Measurements from ENCODE around the gene SCN1A. TPM values are rescaled to one million over a fixed set of nuclear protein-coding genes. Genes with fewer than 3 reads are reported as not detected.

Gene SCN1A
- total RNA-seq, 1 donor from 2014 or later, result not detected

DNA sequence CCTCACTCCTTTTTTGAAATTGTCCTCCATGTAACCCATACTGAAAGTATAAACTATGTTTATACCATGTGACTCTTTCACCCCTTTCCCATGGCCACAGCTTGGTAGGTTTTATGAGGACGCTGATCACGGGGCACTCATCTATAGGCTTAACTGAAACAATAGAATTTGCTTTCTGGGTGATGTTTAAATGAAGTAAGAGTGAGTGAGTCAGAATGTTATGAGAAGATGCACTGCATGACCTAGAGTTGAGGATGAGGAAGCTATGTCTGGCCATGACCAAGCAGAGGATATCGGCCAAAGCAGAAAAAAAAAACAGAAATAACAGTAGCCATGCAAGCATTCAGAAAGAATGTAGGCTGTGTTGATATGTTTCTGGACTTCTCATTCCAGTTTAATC lies 34.9 kb downstream of the SCN1A start:
- H3K36me3 Mint-ChIP-seq (ENCODE audit: unreplicated experiment), result no peaks in the 10 kb centered on the region
- DNase-seq (ENCODE audit: extremely low spot score, unreplicated experiment), result no peak
- no peaks in the 10 kb centered on the region for H3K9me3 Mint-ChIP-seq (ENCODE audit: unreplicated experiment)
- H3K27ac Mint-ChIP-seq (ENCODE audit: unreplicated experiment), result no peak overlapping the region
- peaks cover 4% of the 10 kb centered on the region for H3K4me1 Mint-ChIP-seq (ENCODE audit: unreplicated experiment)
- no peak for TF ChIP-seq CTCF (IDR thresholded peaks at IDR 0.05)
- H3K4me3 Mint-ChIP-seq (ENCODE audit: unreplicated experiment), result no peak overlapping the region
- no peaks in the 10 kb centered on the region for H3K27me3 Mint-ChIP-seq (ENCODE audit: unreplicated experiment)

GRCh38 chr2:166091439-166091838 lies 36.4 kb downstream of the SCN1A start:
- no peak for TF ChIP-seq CTCF (IDR thresholded peaks at IDR 0.05)
- H3K27ac Mint-ChIP-seq (ENCODE audit: unreplicated experiment), result no peak overlapping the region
- H3K9me3 Mint-ChIP-seq (ENCODE audit: unreplicated experiment), result no peaks in the 10 kb centered on the region
- DNase-seq (ENCODE audit: extremely low spot score, unreplicated experiment), result no peak
- H3K4me1 Mint-ChIP-seq (ENCODE audit: unreplicated experiment), result peaks cover 4% of the 10 kb centered on the region
- H3K4me3 Mint-ChIP-seq (ENCODE audit: unreplicated experiment), result no peak overlapping the region
- H3K27me3 Mint-ChIP-seq (ENCODE audit: unreplicated experiment), result no peaks in the 10 kb centered on the region
- no peaks in the 10 kb centered on the region for H3K36me3 Mint-ChIP-seq (ENCODE audit: unreplicated experiment)

GRCh38 chr2:166090908-166091307 lies 36.9 kb downstream of the SCN1A start:
- no peaks in the 10 kb centered on the region for H3K27me3 Mint-ChIP-seq (ENCODE audit: unreplicated experiment)
- no peak overlapping the region for H3K4me3 Mint-ChIP-seq (ENCODE audit: unreplicated experiment)
- no peaks in the 10 kb centered on the region for H3K36me3 Mint-ChIP-seq (ENCODE audit: unreplicated experiment)
- no peaks in the 10 kb centered on the region for H3K9me3 Mint-ChIP-seq (ENCODE audit: unreplicated experiment)
- no peak for DNase-seq (ENCODE audit: extremely low spot score, unreplicated experiment)
- no peak for TF ChIP-seq CTCF (IDR thresholded peaks at IDR 0.05)
- peaks cover 4% of the 10 kb centered on the region for H3K4me1 Mint-ChIP-seq (ENCODE audit: unreplicated experiment)
- H3K27ac Mint-ChIP-seq (ENCODE audit: unreplicated experiment), result no peak overlapping the region

DNA sequence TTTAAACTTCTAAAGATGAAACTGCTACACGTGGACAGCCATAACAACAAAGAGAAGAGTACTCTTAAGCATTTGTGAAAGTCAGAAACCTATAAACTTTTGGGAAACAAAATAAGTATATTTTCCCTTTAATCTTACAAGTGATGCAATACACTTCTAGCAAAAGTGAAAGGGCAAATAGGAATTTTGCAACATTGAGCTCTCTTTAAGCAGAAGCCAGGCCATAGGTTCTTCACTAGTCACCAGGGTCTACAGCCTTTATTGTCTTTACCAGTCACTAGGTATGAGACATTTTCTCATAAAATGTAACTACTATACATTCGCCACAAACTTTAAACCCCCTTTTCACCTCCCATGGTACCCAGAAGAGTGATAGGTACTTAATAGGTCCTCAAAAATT lies 37.5 kb downstream of the SCN1A start:
- no peak overlapping the region for H3K4me3 Mint-ChIP-seq (ENCODE audit: unreplicated experiment)
- peaks cover 6% of the 10 kb centered on the region for H3K4me1 Mint-ChIP-seq (ENCODE audit: unreplicated experiment)
- TF ChIP-seq CTCF (IDR thresholded peaks at IDR 0.05), result no peak
- H3K9me3 Mint-ChIP-seq (ENCODE audit: unreplicated experiment), result no peaks in the 10 kb centered on the region
- no peak for DNase-seq (ENCODE audit: extremely low spot score, unreplicated experiment)
- H3K27me3 Mint-ChIP-seq (ENCODE audit: unreplicated experiment), result no peaks in the 10 kb centered on the region
- H3K27ac Mint-ChIP-seq (ENCODE audit: unreplicated experiment), result no peak overlapping the region
- H3K36me3 Mint-ChIP-seq (ENCODE audit: unreplicated experiment), result no peaks in the 10 kb centered on the region

DNA sequence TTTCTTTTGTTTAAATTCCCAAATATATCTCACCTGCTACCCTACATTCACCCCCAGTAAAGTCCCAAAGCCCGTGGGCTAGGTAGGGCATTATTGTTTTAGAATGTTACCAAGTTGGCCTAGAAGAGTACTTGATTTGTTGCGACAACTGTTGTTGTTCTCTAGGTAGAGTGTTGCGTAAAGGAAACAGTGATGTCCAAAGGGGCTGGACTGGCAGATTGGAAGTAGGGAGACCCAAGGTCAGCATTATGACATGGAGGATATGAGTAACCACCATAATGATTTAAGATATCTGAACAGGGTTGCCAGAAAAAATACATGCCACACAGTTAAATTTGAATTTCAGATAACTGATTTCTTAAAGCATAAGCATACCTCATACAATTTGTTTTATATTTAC lies 39.2 kb downstream of the SCN1A start:
- peaks cover 7% of the 10 kb centered on the region for H3K4me1 Mint-ChIP-seq (ENCODE audit: unreplicated experiment)
- no peak overlapping the region for H3K4me3 Mint-ChIP-seq (ENCODE audit: unreplicated experiment)
- TF ChIP-seq CTCF (IDR thresholded peaks at IDR 0.05), result no peak
- no peak overlapping the region for H3K27ac Mint-ChIP-seq (ENCODE audit: unreplicated experiment)
- H3K27me3 Mint-ChIP-seq (ENCODE audit: unreplicated experiment), result no peaks in the 10 kb centered on the region
- H3K9me3 Mint-ChIP-seq (ENCODE audit: unreplicated experiment), result no peaks in the 10 kb centered on the region
- DNase-seq (ENCODE audit: extremely low spot score, unreplicated experiment), result no peak
- H3K36me3 Mint-ChIP-seq (ENCODE audit: unreplicated experiment), result no peaks in the 10 kb centered on the region
